22Rv1 (cell line): ENCODE results near the gene POLE4.

Experiments
- ZFX ChIP-seq: fragments of 450-650 bp; IDR thresholded peaks from 2 replicates; pipeline ENCODE4 v1.6.1; 2017; ENCODE audit warnings: antibody characterized with exemption, borderline replicate concordance
- TF ChIP-seq, protein P1 (sequence below): fragments of 450-650 bp; IDR thresholded peaks from 2 replicates; pipeline ENCODE4 v1.5.1; 2017; ENCODE audit warnings: mild to moderate bottlenecking

GRCh38 chr2:74942263-74942662 is 16.2 kb upstream of the POLE4 start:
- TF ChIP-seq, protein P1, sequence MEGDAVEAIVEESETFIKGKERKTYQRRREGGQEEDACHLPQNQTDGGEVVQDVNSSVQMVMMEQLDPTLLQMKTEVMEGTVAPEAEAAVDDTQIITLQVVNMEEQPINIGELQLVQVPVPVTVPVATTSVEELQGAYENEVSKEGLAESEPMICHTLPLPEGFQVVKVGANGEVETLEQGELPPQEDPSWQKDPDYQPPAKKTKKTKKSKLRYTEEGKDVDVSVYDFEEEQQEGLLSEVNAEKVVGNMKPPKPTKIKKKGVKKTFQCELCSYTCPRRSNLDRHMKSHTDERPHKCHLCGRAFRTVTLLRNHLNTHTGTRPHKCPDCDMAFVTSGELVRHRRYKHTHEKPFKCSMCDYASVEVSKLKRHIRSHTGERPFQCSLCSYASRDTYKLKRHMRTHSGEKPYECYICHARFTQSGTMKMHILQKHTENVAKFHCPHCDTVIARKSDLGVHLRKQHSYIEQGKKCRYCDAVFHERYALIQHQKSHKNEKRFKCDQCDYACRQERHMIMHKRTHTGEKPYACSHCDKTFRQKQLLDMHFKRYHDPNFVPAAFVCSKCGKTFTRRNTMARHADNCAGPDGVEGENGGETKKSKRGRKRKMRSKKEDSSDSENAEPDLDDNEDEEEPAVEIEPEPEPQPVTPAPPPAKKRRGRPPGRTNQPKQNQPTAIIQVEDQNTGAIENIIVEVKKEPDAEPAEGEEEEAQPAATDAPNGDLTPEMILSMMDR = no peak
- TF ChIP-seq ZFX = no peak
